ENCODE measurements around the gene ASIC4. TPM values are rescaled to one million over a fixed set of nuclear protein-coding genes. Genes with fewer than 3 reads are reported as not detected.
A peak's percentile ranks its signal among the peaks of the same experiment; 100 is the strongest.

ASIC4 gene
- total and polyA plus RNA-seq, 2 of the 13 experiments (the other 11 are each of a cell fraction or from before 2014, with no cell fraction given), result 0.03 TPM; not detected in 1

DNA sequence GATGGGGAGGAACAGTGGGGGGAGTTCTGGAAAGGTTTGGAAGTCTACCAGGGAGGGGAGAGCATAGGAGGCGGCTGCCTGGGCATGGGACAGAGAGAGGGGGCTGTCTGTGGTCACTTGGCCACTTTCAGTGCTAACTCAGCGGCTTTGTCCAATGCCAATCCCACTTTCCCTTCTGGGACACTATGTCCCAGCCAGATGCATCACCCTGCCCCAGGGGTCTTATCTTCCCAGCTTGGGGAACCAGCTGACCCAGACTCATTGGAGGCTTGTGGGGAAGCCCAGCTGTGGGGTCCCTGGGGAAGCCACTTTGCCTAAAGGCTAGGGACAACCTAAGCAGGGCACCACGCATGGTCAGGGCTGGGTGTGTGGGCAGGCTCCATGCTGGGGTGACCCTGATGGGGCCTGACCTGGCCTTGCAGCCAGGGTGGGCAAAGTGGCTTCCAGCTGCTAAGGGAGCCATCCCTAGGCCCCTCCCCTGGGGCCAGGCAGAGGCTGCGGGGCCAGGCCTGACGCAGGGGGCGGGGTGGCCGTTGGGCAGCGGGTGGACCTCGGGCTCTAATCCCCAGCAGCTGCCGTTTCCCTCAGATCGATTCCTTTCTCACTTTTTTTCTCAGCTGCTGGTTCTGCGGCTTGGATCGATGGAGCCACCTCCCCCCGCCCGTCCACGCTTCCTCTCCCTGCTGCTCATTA is 1.6 kb upstream of the ASIC4 start (continued):
- TF ChIP-seq ZNF12 (CRISPR knock-in tag; IDR thresholded peaks at IDR 0.05), result no peak
- no peak for TF ChIP-seq NBN (conservative IDR thresholded peaks at IDR 0.05)
- TF ChIP-seq ZNF530 (CRISPR knock-in tag; IDR thresholded peaks at IDR 0.05; ENCODE audit: low read depth), result no peak
- TF ChIP-seq, protein P1, sequence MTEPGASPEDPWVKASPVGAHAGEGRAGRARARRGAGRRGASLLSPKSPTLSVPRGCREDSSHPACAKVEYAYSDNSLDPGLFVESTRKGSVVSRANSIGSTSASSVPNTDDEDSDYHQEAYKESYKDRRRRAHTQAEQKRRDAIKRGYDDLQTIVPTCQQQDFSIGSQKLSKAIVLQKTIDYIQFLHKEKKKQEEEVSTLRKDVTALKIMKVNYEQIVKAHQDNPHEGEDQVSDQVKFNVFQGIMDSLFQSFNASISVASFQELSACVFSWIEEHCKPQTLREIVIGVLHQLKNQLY (CRISPR knock-in tag; IDR thresholded peaks at IDR 0.05), result no peak
- 0 out of 2 replicates have a peak, but pooled peaks have one; percentile 21 for TF ChIP-seq SPEN (CRISPR knock-in tag; IDR thresholded peaks at IDR 0.05; ENCODE audit: low read depth)
- TF ChIP-seq SATB2 (CRISPR knock-in tag; IDR thresholded peaks at IDR 0.05), result no peak
- TF ChIP-seq, protein P2, sequence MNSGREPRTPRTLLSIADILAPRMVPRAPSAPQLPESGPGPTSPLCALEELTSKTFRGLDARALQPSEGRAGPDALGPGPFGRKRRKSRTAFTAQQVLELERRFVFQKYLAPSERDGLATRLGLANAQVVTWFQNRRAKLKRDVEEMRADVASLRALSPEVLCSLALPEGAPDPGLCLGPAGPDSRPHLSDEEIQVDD (CRISPR knock-in tag; IDR thresholded peaks at IDR 0.05; ENCODE audit: borderline replicate concordance), result no peak
- TF ChIP-seq AGO1 (IDR thresholded peaks at IDR 0.05; ENCODE audit: low read depth, low read length, poor library complexity, severe bottlenecking), result peak; percentile 33
- no peak for TF ChIP-seq SRSF4 (IDR thresholded peaks at IDR 0.05; ENCODE audit: low read depth, low read length, poor library complexity, severe bottlenecking)
- TF ChIP-seq TAF15 (IDR thresholded peaks at IDR 0.05; ENCODE audit: low read depth, low read length, poor library complexity, severe bottlenecking), result no peak
- TF ChIP-seq ZNF567 (CRISPR knock-in tag; IDR thresholded peaks at IDR 0.05; ENCODE audit: borderline replicate concordance), result no peak
- TF ChIP-seq, protein P3, sequence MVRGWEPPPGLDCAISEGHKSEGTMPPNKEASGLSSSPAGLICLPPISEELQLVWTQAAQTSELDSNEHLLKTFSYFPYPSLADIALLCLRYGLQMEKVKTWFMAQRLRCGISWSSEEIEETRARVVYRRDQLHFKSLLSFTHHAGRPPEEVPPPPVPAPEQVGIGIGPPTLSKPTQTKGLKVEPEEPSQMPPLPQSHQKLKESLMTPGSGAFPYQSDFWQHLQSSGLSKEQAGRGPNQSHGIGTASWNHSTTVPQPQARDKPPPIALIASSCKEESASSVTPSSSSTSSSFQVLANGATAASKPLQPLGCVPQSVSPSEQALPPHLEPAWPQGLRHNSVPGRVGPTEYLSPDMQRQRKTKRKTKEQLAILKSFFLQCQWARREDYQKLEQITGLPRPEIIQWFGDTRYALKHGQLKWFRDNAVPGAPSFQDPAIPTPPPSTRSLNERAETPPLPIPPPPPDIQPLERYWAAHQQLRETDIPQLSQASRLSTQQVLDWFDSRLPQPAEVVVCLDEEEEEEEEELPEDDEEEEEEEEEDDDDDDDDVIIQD (CRISPR knock-in tag; IDR thresholded peaks at IDR 0.05; ENCODE audit: low read depth), result no peak
- TF ChIP-seq, protein P4, sequence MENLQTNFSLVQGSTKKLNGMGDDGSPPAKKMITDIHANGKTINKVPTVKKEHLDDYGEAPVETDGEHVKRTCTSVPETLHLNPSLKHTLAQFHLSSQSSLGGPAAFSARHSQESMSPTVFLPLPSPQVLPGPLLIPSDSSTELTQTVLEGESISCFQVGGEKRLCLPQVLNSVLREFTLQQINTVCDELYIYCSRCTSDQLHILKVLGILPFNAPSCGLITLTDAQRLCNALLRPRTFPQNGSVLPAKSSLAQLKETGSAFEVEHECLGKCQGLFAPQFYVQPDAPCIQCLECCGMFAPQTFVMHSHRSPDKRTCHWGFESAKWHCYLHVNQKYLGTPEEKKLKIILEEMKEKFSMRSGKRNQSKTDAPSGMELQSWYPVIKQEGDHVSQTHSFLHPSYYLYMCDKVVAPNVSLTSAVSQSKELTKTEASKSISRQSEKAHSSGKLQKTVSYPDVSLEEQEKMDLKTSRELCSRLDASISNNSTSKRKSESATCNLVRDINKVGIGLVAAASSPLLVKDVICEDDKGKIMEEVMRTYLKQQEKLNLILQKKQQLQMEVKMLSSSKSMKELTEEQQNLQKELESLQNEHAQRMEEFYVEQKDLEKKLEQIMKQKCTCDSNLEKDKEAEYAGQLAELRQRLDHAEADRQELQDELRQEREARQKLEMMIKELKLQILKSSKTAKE (CRISPR knock-in tag; IDR thresholded peaks at IDR 0.05; ENCODE audit: borderline replicate concordance), result no peak
- no peak for TF ChIP-seq RXRB (CRISPR knock-in tag; IDR thresholded peaks at IDR 0.05; ENCODE audit: borderline replicate concordance)
- TF ChIP-seq RAD21 (CRISPR knock-in tag; IDR thresholded peaks at IDR 0.05), result peak; percentile 15; the same call in 1 of the 2 replicates
- TF ChIP-seq ZNF33B (CRISPR knock-in tag; IDR thresholded peaks at IDR 0.05), result no peak
- TF ChIP-seq, protein P5, sequence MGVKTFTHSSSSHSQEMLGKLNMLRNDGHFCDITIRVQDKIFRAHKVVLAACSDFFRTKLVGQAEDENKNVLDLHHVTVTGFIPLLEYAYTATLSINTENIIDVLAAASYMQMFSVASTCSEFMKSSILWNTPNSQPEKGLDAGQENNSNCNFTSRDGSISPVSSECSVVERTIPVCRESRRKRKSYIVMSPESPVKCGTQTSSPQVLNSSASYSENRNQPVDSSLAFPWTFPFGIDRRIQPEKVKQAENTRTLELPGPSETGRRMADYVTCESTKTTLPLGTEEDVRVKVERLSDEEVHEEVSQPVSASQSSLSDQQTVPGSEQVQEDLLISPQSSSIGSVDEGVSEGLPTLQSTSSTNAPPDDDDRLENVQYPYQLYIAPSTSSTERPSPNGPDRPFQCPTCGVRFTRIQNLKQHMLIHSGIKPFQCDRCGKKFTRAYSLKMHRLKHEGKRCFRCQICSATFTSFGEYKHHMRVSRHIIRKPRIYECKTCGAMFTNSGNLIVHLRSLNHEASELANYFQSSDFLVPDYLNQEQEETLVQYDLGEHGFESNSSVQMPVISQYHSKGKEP (CRISPR knock-in tag; IDR thresholded peaks at IDR 0.05), result no peak
- no peak for TF ChIP-seq DPF2 (CRISPR knock-in tag; IDR thresholded peaks at IDR 0.05; ENCODE audit: borderline replicate concordance, low read depth)

Data from HepG2 (cell line).